GM19023 (cell line): ENCODE measurements around the gene GINS1.

Source experiments
- ATAC-seq: cut with Tn5 transposase; IDR thresholded peaks from one replicate; pipeline ENCODE4 v1.9.1; 2021; ENCODE audit warnings: mild to moderate bottlenecking, moderate library complexity; ENCODE audit not compliant: unreplicated experiment

GINS1 gene

GRCh38 chr20:25407311-25408169 is at the start of gene GINS1:
Gene GINS1 (plus strand): TSS chr20:25407673. CDS start chr20:25407821, 148 bp downstream.
- peak; percentile 93 for ATAC-seq

DNA sequence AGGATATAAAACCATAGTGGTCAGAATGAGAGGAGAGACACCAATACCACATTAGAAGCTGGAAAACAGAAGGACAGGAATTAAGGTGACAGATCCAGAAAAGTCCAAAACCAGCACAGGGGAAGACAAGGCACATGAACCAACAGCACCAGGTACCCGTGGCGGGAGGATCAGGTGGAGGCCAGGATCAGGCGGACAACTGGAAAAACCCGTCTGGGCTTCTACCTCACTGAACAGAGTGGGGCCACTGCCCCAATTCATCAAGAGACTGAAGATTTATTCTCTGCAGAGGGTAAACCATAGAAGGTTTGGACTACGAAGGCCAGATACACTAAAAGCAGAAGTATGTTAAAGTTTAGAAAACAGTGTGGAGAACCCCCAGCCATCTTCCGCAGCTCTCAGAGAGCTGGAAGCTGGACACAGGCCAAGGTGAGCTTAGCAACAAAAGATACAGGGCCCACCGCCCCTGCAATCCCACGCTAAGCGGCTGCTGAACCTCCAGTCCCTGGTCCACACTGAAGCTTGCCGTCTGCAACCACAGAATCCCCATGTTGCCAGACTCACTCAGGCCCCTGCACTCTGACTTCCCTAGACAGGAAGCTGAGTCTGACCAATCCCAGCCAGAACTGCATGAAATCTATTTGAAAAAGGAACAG is 46.7 kb upstream of the GINS1 start:
- no peak for ATAC-seq

DNA sequence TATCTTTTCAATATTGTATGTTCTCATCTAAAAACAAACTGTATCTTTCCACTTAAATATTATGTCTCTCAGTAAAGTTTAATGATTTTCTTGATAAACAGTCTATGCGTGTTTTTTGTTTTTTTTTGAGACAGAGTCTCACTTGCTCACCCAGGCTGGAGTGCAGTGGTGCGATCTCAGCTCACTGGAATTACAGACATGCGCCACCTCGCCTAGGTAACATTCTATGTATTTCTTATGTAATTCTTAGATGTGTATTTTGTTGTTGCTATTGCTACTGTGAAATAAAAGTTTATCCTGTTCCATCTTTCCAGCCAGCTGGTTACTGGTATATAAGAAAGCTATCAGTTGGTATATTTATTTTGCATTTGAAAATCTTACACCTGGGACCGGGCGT is 46.2 kb upstream of the GINS1 start:
- ATAC-seq = no peak

DNA sequence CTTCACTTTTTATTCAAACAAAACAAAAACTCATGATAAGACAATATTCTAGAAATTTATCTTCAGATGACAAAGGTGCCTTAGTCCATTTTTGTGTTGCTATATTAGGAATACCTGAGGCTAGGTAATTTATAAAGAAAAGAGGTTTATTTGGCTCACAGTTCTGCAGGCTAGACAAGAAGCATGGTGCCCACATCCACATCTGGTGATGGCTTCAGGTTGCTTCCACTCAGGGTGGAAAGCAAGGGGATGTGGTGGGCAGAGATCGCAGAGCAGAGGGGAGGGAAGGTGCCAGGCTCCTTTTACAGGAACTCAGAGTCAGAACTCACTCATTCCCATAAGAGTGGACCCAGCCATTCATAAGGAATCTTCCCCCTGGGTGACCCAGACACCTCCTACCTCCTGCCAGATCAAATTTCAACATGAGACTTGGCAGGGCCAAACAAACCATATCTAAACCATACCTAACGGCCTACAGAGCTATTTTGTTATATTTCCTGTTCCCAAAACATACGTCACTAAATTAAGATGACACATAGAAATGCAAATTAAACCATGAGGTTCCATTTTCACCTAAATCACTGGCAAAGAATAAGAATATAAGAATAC is 43.2 kb upstream of the GINS1 start:
- ATAC-seq = no peak

DNA sequence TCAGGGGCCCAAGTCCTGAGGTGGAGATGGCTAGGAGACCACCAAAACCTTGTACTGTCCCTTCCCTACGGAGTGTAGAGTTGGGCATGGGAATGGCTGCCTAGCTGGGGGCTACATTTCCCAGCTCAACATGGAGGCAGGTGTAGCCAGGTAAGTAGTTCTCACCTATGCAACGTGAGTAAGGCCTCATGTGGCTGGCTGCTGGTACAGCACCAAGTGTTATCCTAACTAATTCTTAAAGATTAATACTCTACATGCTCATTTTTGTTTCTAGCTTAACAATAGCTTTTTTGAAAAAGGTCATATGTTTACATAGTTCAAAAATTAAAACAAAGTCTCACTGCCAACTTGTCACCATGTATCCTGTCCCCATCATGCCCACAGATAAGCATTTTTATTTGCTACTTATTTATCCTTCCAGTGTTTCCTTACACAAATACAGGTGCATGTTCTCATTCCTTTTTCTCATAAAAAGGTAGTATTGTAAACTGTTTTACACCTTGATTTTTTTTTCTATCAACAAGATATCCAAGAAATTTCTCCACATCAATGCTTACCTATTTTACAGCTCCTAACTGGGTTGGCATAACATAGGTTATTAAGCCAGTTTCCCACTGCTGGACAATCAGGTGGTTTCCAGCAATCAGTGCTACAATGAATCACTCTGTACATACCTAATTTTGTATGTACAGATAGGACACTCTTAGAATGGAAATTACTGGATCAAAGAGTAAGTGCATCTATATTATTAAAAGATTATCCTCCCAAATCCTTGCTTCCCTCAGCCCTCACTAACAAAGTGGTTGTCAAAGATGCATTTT is 42.4 kb upstream of the GINS1 start:
- ATAC-seq = no peak

DNA sequence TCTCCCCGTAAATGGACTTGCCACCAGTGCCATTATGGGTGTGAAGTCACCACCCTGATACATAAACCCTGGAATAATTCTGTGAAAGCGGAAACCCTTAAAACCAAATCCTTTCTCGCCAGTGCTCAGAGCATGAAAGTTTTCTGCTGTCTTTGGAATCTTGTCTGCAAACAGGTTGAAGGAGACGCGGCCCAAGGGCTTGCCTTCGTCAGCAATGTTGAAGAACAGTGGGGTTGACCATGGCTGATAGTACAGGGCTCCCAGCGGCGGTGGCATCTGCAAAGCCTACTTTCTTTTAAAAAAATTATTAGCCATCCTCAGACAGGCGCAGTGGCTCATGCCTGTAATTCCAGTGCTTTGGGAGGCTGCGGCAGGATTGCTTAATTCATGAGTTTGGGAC is 38.9 kb upstream of the GINS1 start:
- no peak for ATAC-seq

- ATAC-seq = no peak
Observed at GRCh38 chr20:25368976-25369375, 38.5 kb upstream of the GINS1 start.

GRCh38 chr20:25369529-25369928 is 37.9 kb upstream of the GINS1 start:
- ATAC-seq = no peak

DNA sequence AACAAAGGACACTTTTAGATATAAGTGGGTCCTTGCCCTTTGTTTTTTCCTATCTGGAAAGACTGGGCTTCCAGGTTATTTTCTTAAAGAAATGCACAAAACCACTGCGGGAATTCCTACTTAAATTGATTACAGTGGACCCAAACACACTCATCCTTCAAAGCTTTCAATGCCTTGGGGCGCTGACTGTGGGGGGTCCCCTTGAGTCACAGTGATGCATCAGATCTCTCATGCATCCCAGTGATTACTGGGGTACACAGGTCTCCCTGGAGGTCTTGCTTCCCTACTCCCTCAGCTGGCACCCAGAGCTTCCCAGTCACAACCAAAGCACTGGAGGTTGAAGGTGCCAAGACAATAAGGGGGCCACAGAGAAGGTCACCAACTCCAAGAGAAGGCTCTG is 37.5 kb upstream of the GINS1 start:
- no peak for ATAC-seq

DNA sequence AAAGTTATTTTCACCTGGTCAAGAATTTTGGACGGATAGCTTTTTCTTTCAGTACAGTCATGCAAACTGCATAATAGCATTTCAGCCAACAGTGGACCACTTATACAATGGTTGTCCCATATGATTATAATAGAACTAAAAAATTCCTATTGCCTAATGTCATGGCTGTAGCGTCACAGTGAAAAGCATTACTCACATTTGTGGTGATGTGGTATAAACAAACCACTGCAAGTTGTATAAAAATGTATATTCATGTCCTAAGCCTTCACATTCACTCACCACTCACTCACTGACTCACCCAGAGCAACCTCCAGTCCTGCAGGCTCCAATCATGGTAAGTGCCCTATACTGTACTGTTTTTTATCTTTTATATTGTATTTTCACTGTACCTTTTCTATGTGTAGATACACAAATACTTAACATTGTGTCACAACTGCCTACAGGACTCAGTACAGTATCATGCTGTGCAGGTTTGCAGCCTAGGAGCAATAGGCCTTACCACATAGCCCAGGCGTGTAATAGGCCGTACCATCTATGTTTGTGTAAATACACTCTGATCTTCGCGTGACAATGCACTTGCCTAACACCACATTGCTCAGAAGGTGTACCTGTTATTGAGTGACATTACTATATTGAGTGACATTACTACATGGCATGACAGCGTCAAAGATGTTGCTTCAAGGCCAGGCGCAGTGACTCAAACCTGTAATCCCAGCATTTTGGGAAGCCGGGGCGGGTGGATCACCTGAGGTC is 34.7 kb upstream of the GINS1 start:
- no peak for ATAC-seq

DNA sequence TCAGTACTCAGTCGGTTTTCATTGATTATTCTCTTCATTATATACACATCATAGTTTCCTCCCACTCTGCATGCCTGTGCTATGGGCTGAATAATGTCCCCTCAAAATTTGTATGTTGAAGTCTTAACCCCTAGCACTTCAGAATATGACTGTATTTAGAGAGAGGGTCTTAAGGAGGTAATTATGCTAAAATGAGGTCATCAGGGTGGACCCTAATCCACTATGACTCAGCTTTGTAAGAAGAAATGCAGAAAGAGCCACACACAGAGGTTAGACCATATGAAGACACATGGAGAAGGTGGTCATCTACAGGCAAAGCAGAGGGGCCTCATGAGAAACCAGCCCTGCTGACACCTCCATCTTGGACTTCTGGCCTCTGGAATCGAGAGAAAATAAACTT is 32.6 kb upstream of the GINS1 start:
- no peak for ATAC-seq

- ATAC-seq = no peak
Observed at GRCh38 chr20:25376236-25376635, 31.2 kb upstream of the GINS1 start.

DNA sequence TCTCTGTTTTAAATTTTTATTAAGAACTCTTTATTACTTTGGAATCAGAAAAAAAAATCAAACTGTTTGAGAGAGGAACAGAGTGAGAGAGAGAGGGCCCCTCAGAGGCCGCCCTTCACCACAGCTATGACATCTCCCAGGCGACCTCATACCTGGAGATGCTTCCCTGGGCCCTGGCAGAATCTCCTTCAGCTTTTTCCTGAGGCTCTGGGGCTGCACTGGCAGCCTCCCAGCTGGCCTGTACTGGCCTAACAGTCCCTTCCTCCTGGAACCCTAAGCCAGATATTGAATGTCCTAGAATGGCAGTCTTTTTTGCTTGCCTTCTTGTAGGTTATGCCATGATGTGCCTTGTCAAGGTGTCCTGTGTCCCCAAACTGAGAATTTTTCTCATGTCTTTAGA is 30.6 kb upstream of the GINS1 start:
- no peak for ATAC-seq

GRCh38 chr20:25378189-25378883 is 29.1 kb upstream of the GINS1 start:
- ATAC-seq = no peak

- no peak for ATAC-seq
Observed at GRCh38 chr20:25378884-25379733, 28.4 kb upstream of the GINS1 start.

- no peak for ATAC-seq
Observed at GRCh38 chr20:25380945-25381614, 26.4 kb upstream of the GINS1 start.

DNA sequence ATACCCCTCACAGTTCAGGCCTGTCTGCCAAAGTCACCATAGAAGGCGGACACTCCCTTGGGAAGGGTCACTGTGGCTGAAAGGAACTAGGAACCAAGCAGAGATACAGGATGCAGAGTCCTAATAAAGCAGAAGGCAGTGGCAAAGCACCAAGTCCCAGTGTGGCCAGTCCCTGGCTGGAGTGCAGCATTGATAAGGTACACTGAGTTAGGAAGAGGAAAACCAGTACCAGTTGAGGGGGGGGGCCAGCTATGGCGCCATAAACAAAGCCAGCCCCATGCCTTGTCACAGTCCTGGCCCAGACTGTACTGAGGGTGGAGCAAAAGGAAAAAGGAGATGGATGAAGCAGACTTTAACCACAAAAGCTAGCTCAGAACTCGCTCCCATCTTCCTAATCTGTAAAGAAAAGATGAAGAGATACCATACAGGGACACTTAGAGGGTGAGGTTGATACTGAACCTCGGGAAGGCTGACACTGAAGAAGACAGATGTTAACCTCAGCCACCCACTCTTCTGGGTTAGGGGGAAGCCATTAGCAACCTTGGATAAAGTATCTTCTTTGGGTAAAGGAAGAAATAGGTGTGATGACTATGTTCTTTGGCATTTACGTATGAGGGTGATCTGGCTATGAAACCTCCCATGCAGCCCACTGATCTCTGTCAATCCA is 24.6 kb upstream of the GINS1 start:
- ATAC-seq = no peak

- ATAC-seq = no peak
Observed at GRCh38 chr20:25389401-25389857, 18.0 kb upstream of the GINS1 start.
